Measurements from ENCODE around the gene SUGP1.
A peak's percentile ranks its signal among the peaks of the same experiment; 100 is the strongest.

The SUGP1 gene

DNA sequence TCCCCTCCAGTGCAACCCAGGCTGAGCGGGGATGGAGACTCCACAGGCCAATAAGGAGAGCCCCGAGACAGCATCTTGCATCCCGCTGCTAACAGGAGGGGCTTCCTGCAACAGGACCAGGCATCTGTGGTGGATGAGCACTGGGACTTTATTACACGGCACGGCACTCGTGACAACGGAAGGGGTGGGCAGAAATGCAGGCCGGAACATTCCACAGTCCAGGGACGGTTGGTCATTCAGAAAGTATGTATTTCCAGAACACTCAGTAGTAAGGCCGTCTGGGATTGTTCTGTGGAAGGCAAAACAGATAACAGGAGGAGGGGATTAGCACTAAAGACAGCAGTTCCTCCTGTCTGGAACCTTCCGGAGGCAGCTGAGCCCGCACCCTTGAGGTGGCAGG is 43.9 kb downstream of the SUGP1 start:
- Mint-ChIP-seq H3K4me1 (ENCODE audit: low read depth in 2 of 2) (peaks cover 5 to 9% of the 10 kb centered on the region in 2 donors), H3K4me3 (no peak overlapping the region), H3K36me3 (ENCODE audit: insufficient read depth) (peaks cover 29% of the 10 kb centered on the region), H3K27ac (no peak overlapping the region), H3K9me3 (no peaks in the 10 kb centered on the region), H3K27me3 (peaks cover 7 to 14% of the 10 kb centered on the region in 2 donors)
- ATAC-seq (replicated peaks), result no peak
- DNase-seq, result no peak

DNA sequence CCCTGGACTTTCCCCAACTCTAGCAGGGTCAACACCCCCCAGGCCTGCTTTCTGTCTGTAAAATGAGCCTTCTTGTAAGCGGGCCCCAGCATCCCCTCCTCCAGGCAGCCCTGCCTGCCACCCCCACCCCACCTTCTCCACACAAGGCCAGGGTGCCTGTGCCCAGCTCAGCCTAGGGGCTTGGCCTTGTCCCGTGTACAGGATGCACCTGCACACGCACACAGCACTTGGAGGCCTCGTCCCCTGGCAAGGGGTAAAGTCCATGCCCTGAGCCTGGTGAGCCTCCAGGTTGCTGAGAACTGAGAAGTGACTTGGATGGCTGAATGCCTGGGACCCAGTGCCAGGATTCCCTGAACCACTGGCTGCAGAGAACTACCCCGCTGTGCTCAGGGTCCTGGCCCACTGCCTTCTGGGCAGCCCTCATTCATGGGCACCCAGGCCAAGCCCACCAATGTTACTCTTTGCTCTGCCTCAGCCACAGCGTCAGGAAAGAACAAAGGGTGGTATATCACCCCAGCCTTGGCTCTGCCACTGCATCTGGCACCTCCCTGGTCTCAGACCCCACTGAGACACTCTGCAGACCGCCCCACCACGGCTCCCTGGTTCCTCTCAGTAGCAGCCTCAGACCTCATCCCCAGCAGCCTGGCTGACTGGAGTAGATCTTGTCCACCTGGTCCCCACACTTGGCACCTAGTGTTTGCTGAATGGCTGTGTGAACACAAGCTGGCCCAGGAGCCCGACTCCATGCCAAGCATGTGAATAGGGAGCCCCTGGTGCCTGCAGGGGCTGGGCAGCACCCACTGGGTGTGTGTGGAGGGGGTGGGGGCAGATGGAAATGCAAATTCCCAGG is 45.4 kb downstream of the SUGP1 start:
- ATAC-seq (replicated peaks) (no peak), DNase-seq (no peak)
- Mint-ChIP-seq H3K27me3 (peaks cover 7 to 14% of the 10 kb centered on the region in 2 donors), H3K4me1 (ENCODE audit: low read depth in 2 of 2) (peaks cover 5 to 9% of the 10 kb centered on the region in 2 donors), H3K9me3 (no peaks in the 10 kb centered on the region), H3K27ac (no peak overlapping the region), H3K4me3 (no peak overlapping the region), H3K36me3 (ENCODE audit: insufficient read depth) (peaks cover 23% of the 10 kb centered on the region)

- ATAC-seq (replicated peaks), result no peak
- Mint-ChIP-seq H3K27me3 (peaks cover 7 to 14% of the 10 kb centered on the region in 2 donors), H3K27ac (no peak overlapping the region), H3K9me3 (no peaks in the 10 kb centered on the region), H3K4me3 (no peak overlapping the region), H3K36me3 (ENCODE audit: insufficient read depth) (peaks cover 22% of the 10 kb centered on the region), H3K4me1 (ENCODE audit: low read depth in 2 of 2) (peaks cover 5 to 9% of the 10 kb centered on the region in 2 donors)
- DNase-seq, result no peak
Measured at GRCh38 chr19:19274146-19274545, 46.2 kb downstream of the SUGP1 start.

- DNase-seq (no peak), ATAC-seq (replicated peaks) (no peak)
- Mint-ChIP-seq H3K36me3 (ENCODE audit: insufficient read depth) (peaks cover 12% of the 10 kb centered on the region), H3K27ac (no peak overlapping the region), H3K4me1 (ENCODE audit: low read depth in 2 of 2) (peaks cover 5 to 9% of the 10 kb centered on the region in 2 donors), H3K4me3 (no peak overlapping the region), H3K27me3 (peaks cover 7 to 14% of the 10 kb centered on the region in 2 donors), H3K9me3 (no peaks in the 10 kb centered on the region)
Measured at GRCh38 chr19:19271828-19272599, 48.3 kb downstream of the SUGP1 start.

GRCh38 chr19:19270749-19271571 is 49.3 kb downstream of the SUGP1 start:
- H3K36me3 Mint-ChIP-seq (ENCODE audit: insufficient read depth), result peaks cover 4% of the 10 kb centered on the region

GRCh38 chr19:19269952-19270694 is 50.2 kb downstream of the SUGP1 start:
- Mint-ChIP-seq H3K4me3 (no peak overlapping the region), H3K36me3 (ENCODE audit: insufficient read depth) (no peaks in the 10 kb centered on the region), H3K9me3 (no peaks in the 10 kb centered on the region), H3K27me3 (peaks cover 7 to 14% of the 10 kb centered on the region in 2 donors), H3K27ac (no peak overlapping the region), H3K4me1 (ENCODE audit: low read depth in 2 of 2) (peaks cover 5 to 9% of the 10 kb centered on the region in 2 donors)
- ATAC-seq (replicated peaks) (no peak), DNase-seq (no peak)

More at GRCh38 chr19:19270749-19271571, 49.3 kb downstream of the SUGP1 start:
- Mint-ChIP-seq H3K9me3 (no peaks in the 10 kb centered on the region), H3K27me3 (peaks cover 7 to 14% of the 10 kb centered on the region in 2 donors), H3K4me1 (ENCODE audit: low read depth in 2 of 2) (peaks cover 5 to 9% of the 10 kb centered on the region in 2 donors), H3K27ac (no peak overlapping the region), H3K4me3 (no peak overlapping the region)
- ATAC-seq (replicated peaks) (no peak), DNase-seq (no peak)

GRCh38 chr19:19268453-19269385 is 51.6 kb downstream of the SUGP1 start:
- no peaks in the 10 kb centered on the region for H3K9me3 Mint-ChIP-seq
- DNase-seq (no peak), ATAC-seq (replicated peaks) (no peak)
- H3K27me3 Mint-ChIP-seq, result peaks cover 3 to 15% of the 10 kb centered on the region in 2 donors
- no peak overlapping the region for H3K4me3 Mint-ChIP-seq
- no peaks in the 10 kb centered on the region for H3K36me3 Mint-ChIP-seq (ENCODE audit: insufficient read depth)
- H3K4me1 Mint-ChIP-seq (ENCODE audit: low read depth in 2 of 2), result peaks cover 0 to 4% of the 10 kb centered on the region in 2 donors
- H3K27ac Mint-ChIP-seq, result no peak overlapping the region

DNA sequence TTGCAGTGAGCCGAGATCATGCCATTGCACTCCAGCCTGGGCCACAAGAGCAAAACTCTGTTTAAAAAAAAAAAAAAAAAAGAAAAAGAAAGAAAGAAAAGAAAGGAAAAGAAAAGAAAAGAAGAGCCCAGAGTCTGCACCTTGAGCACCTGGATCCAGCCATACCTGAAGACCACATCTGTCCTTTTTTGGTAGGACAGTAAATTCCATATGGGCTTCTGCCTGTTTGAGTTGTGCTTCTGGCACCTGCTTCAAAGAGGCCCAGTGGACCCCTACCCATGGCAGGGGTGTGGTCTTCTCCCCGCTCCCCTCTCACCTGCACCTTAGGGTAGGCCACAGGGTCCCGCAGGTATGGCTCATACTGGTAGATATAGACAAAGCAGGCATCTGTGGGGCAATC is 53.0 kb downstream of the SUGP1 start:
- no peaks in the 10 kb centered on the region for H3K9me3 Mint-ChIP-seq
- H3K36me3 Mint-ChIP-seq (ENCODE audit: insufficient read depth), result no peaks in the 10 kb centered on the region

GRCh38 chr19:19263886-19264487 is 56.3 kb downstream of the SUGP1 start:
- H3K9me3 Mint-ChIP-seq, result no peaks in the 10 kb centered on the region
- peaks cover 36 to 54% of the 10 kb centered on the region in 2 donors for H3K27me3 Mint-ChIP-seq
- H3K4me1 Mint-ChIP-seq (ENCODE audit: low read depth in 2 of 2), result peaks cover 8 to 9% of the 10 kb centered on the region in 2 donors
- H3K4me3 Mint-ChIP-seq, result no peak overlapping the region
- no peaks in the 10 kb centered on the region for H3K36me3 Mint-ChIP-seq (ENCODE audit: insufficient read depth)
- ATAC-seq (replicated peaks) (no peak), DNase-seq (no peak)
- H3K27ac Mint-ChIP-seq, result no peak overlapping the region

More for the DNA sequence above, 53.0 kb downstream of the SUGP1 start:
- Mint-ChIP-seq H3K4me1 (ENCODE audit: low read depth in 2 of 2) (peaks cover under 1 to 2% of the 10 kb centered on the region in 2 donors), H3K27ac (no peak overlapping the region), H3K27me3 (peaks cover 8 to 23% of the 10 kb centered on the region in 2 donors), H3K4me3 (no peak overlapping the region)
- DNase-seq (no peak), ATAC-seq (replicated peaks) (no peak)

DNA sequence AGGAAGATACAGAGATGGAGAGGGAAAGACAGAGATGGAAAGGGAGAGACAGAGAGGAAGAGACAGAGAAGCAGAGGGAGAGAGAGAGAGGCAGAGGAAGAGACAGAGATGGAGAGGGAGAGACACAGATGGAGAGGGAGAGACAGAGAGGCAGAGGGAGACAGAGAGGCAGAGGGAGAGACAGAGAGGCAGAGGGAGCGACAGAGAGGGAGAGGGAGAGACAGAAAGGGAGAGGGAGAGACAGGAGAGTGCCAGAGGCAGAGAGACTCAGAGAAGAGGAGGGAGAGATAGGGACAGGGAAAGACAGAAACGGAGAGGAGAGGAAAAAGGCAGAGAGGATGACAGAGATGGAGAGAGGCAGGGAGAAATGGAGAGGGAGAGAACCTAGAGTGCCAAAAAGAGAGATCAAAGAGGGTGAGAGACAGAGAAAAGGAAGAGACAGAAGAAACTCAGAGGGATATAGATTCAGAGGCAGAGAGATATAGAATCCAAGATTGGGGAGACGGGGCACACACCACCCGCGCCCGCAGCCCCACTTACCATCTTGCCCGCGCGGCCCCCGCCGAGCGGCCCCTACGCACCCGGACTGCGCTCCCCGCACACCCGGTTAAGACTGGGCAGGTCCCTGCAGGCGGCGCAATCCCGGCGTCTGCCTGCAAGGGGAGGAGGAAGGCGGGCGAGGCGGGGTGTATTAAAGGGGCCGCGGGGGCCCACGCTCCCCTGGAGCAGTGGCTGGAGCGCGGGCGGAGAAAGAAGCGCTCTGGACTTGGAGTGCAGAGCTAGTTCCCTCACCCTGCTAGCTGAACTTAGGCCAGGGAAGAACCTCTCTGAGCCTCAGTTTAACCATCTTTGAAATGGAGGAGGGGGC is 57.9 kb downstream of the SUGP1 start:
- ATAC-seq (replicated peaks), result no peak
- H3K4me3 Mint-ChIP-seq, result peak overlapping the region; percentile 13 to 47
- no peak for DNase-seq
- peaks cover 8 to 9% of the 10 kb centered on the region in 2 donors for H3K4me1 Mint-ChIP-seq (ENCODE audit: low read depth in 2 of 2)
- no peaks in the 10 kb centered on the region for H3K9me3 Mint-ChIP-seq
- no peaks in the 10 kb centered on the region for H3K36me3 Mint-ChIP-seq (ENCODE audit: insufficient read depth)
- H3K27me3 Mint-ChIP-seq, result peaks cover 40 to 60% of the 10 kb centered on the region in 2 donors
- H3K27ac Mint-ChIP-seq, result no peak overlapping the region
